Coronary artery (tissue), 2 donors: Measurements from ENCODE around the gene SLX9.

Experiments
- DNase-seq: peaks from one replicate; pipeline ENCODE4 v3.0.0-alpha.2; 2017; ENCODE audit warnings: low spot score
- H3K27ac ChIP-seq, 2 donors: fragments of 200-600 bp; sonication (generic); one replicate each; pipeline ENCODE4 v1.5.1; 2016 to 2019
- H3K4me3 ChIP-seq: fragments of 200-600 bp; sonication (generic); 2 replicates; pipeline ENCODE4 v1.5.1; 2016; ENCODE audit warnings: mild to moderate bottlenecking, moderate library complexity
- CTCF ChIP-seq: fragments of 200-600 bp; sonication (generic); IDR thresholded peaks from one replicate; pipeline ENCODE4 v1.5.1; 2019; ENCODE audit warnings: antibody characterized with exemption

SLX9 gene

GRCh38 chr21:44949161-44949778, 9.4 kb downstream of the SLX9 start:
- no peak for TF ChIP-seq CTCF
- Histone ChIP-seq H3K4me3 (no peak overlapping the region), H3K27ac (peak overlapping the region; percentile 91 to 92)
- DNase-seq: no peak

- no peak overlapping the region for H3K4me3 ChIP-seq
- peak; percentile 89 for DNase-seq
- H3K27ac ChIP-seq: peak overlapping the region; percentile 91 to 92
- peak; percentile 88 for TF ChIP-seq CTCF
Measured at GRCh38 chr21:44949779-44950198, 10.0 kb downstream of the SLX9 start.

- Histone ChIP-seq H3K27ac (peak overlapping the region; percentile 91 to 92), H3K4me3 (no peak overlapping the region)
- DNase-seq: no peak
- TF ChIP-seq CTCF: no peak
Measured at GRCh38 chr21:44950351-44950750, 10.5 kb downstream of the SLX9 start.

GRCh38 chr21:44951186-44951915, 11.5 kb downstream of the SLX9 start:
- no peak for DNase-seq
- TF ChIP-seq CTCF: no peak
- H3K27ac ChIP-seq: peak overlapping the region; percentile 91 to 92
- no peak overlapping the region for H3K4me3 ChIP-seq

- no peak for TF ChIP-seq CTCF
- Histone ChIP-seq H3K27ac (peak overlapping the region; percentile 92 to 97), H3K4me3 (no peak overlapping the region)
- peak; percentile 88 for DNase-seq
Measured at GRCh38 chr21:44952116-44952928, 12.5 kb downstream of the SLX9 start.

- TF ChIP-seq CTCF: no peak
- H3K4me3 ChIP-seq: no peak overlapping the region
- DNase-seq: no peak
- peak overlapping the region; percentile 92 to 97 for H3K27ac ChIP-seq
Measured at GRCh38 chr21:44952929-44953627, 13.2 kb downstream of the SLX9 start.
